ENCODE results near the gene SEZ6L.

GRCh38 chr22:26304730-26305129, 135.5 kb downstream of the SEZ6L start:
- no peak for TF ChIP-seq JUND (IDR thresholded peaks at IDR 0.05)
- no peak for TF ChIP-seq YY1 (IDR thresholded peaks at IDR 0.05; ENCODE audit: extremely low read depth, insufficient replicate concordance, low read depth, low read length)
- TF ChIP-seq CTCF (IDR thresholded peaks at IDR 0.05 in 2 of 3, conservative IDR thresholded peaks at IDR 0.05 in 1 of 3; ENCODE audit: borderline replicate concordance in 1 of 3, insufficient read depth in 1 of 3, low read depth in 2 of 3, low read length in 2 of 3), result no peak
- TF ChIP-seq REST (IDR thresholded peaks at IDR 0.05; ENCODE audit: low read depth), result no peak
- TF ChIP-seq POLR2AphosphoS5 (IDR thresholded peaks at IDR 0.05; ENCODE audit: low read depth, low read length), result no peak
- TF ChIP-seq SP1 (IDR thresholded peaks at IDR 0.05; ENCODE audit: low read depth), result no peak
- TF ChIP-seq POLR2A (IDR thresholded peaks at IDR 0.05; ENCODE audit: borderline replicate concordance, extremely low read depth, insufficient read depth, insufficient read length), result no peak
- no peak for TF ChIP-seq EZH2 (IDR thresholded peaks at IDR 0.05)
- no peak for TF ChIP-seq MAX (IDR thresholded peaks at IDR 0.05)
- TF ChIP-seq RAD21 (IDR thresholded peaks at IDR 0.05; ENCODE audit: low read depth), result no peak
- TF ChIP-seq EZH2phosphoT487 (IDR thresholded peaks at IDR 0.05; ENCODE audit: borderline replicate concordance), result no peak
- TF ChIP-seq EGR1 (IDR thresholded peaks at IDR 0.05; ENCODE audit: low read depth), result no peak
- TF ChIP-seq ZNF274 (IDR thresholded peaks at IDR 0.05; ENCODE audit: low read depth, low read length), result no peak

Data from HCT116 (cell line).